CD4-positive, alpha-beta T cell (primary cell): ENCODE results near the gene DIO2. TPM values are rescaled to one million over a fixed set of nuclear protein-coding genes. Genes with fewer than 3 reads are reported as not detected.

ENCODE experiments used
- ATAC-seq: fragments of 200-7000 bp; cut with Tn5 transposase; one replicate; pipeline ENCODE4 v1.10.0; 2022; ENCODE audit warnings: mild to moderate bottlenecking; ENCODE audit not compliant: poor library complexity
- CTCF ChIA-PET: fragments of 350-600 bp; sonication (Branson Sonifier 250); formaldehyde crosslinking; loops from one replicate; lab custom pipeline; 2021; ENCODE audit warnings: antibody characterized with exemption, inconsistent platforms; lab: Charles Lee
- POLR2A ChIA-PET: fragments of 350-600 bp; sonication (Branson Sonifier 250); formaldehyde crosslinking; loops from one replicate; lab custom pipeline; 2021; ENCODE audit warnings: antibody characterized with exemption, inconsistent platforms; lab: Charles Lee
- DNase-seq, 14 experiments: peaks; one replicate each; pipeline ENCODE4 v3.0.0-alpha.2; 2013 to 2020; ENCODE audit warnings: mixed read lengths in 2 of 14
- H3K27ac ChIP-seq, 2 donors: one replicate each; pipeline versions ENCODE4 v1.5.1 to v1.7.0; 2013; ENCODE audit warnings: low read length in 2 of 2, low read depth in 1 of 2, mild to moderate bottlenecking in 1 of 2
- H3K27me3 ChIP-seq, 2 experiments: 1 replicate in 1 of 2; 2 replicates in 1 of 2; pipeline versions ENCODE4 v1.6.1 to v1.7.0; 2013; ENCODE audit warnings: low read length in 2 of 2, control low read depth in 1 of 2, mild to moderate bottlenecking in 1 of 2, moderate library complexity in 1 of 2; ENCODE audit not compliant: insufficient read depth in 2 of 2, control insufficient read depth in 1 of 2
- H3K36me3 ChIP-seq: one replicate; pipeline ENCODE4 v1.6.1; 2013; ENCODE audit warnings: low read length, control low read depth; ENCODE audit not compliant: insufficient read depth
- H3K4me1 ChIP-seq: one replicate; pipeline ENCODE4 v1.6.1; 2013; ENCODE audit warnings: low read length, control low read depth; ENCODE audit not compliant: insufficient read depth
- H3K4me3 ChIP-seq: one replicate; pipeline ENCODE4 v1.5.1; 2013; ENCODE audit warnings: mild to moderate bottlenecking, low read length, moderate library complexity
- H3K9me3 ChIP-seq, 2 experiments: 1 replicate in 1 of 2; 2 replicates in 1 of 2; pipeline versions ENCODE4 v1.6.1 to v1.7.0; 2013; ENCODE audit warnings: low read length in 2 of 2, mild to moderate bottlenecking in 2 of 2, control low read depth in 1 of 2, moderate library complexity in 1 of 2; ENCODE audit not compliant: control insufficient read depth in 1 of 2, insufficient read depth in 1 of 2
- H3K27ac Mint-ChIP-seq: one replicate; pipeline ENCODE4 v1.8.0; 2020; ENCODE audit warnings: mixed read lengths
- H3K27me3 Mint-ChIP-seq: one replicate; pipeline ENCODE4 v1.8.0; 2021; ENCODE audit warnings: mixed read lengths
- H3K36me3 Mint-ChIP-seq: one replicate; pipeline ENCODE4 v1.8.0; 2021; ENCODE audit warnings: low read depth, mixed read lengths
- H3K4me1 Mint-ChIP-seq: one replicate; pipeline ENCODE4 v1.8.0; 2021; ENCODE audit warnings: low read depth, mixed read lengths
- H3K4me3 Mint-ChIP-seq: one replicate; pipeline ENCODE4 v1.8.0; 2020; ENCODE audit warnings: mild to moderate bottlenecking, mixed read lengths
- H3K9me3 Mint-ChIP-seq: one replicate; pipeline ENCODE4 v1.8.0; 2020; ENCODE audit warnings: mixed read lengths
- intact Hi-C, 2 experiments: fragments of 100-400 bp; cut with DNase I in 1 of 2; cut with micrococcal nuclease in 1 of 2; formaldehyde crosslinking; loops; one replicate each; pipeline versions ENCODE4 v1.15.1 to v1.9.0; 2023 to 2025; cut with DNase I, micrococcal nuclease
- total RNA-seq, 174 experiments: library from RNA in 2 of 174; stranded (reverse) in 2 of 174; gene quantifications; one replicate each; pipeline ENCODE4 v1.2.3 and lab custom pipeline; 2021 to 2026
- TF ChIP-seq, protein P1 (sequence below): fragments of 200-600 bp; IDR thresholded peaks from one replicate; pipeline ENCODE4 v1.8.0; 2022; ENCODE audit warnings: antibody characterized with exemption, mild to moderate bottlenecking

The DIO2 gene
- total RNA-seq, 2 experiments from 2014 or later = not detected

DNA sequence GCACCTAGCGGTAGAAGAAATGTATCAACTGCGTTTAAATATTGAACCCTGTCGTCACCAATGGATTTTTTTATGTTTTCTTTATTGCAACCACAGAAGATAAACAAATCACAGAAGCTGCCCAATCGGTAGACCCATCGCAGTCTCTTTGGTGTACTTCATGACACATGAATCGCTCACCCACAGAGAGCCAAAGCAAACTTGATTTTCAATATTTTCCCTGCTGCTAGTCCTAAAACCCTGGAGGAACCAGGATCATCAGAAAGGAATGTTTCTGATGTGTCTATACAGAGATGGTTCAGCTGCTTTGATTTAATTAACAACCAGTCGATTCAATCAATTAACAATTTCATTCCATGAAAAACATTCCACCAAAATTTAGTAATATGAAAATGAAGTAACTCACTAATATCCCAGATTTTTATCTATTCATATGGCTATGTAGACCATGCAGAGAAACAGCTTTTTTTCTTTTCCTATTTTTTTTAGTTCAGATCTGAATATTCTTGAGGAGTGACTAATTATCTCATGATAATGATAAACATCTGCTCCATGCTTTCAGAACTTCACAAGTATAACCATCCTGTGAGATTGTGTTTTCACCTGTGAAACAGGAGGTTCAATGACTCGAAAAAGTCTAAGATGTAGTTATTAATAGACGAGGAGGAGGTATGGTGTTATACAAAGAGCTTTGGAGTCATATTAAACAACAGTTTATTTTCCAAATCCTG lies 46.1 kb downstream of the DIO2 start:
- ATAC-seq (no peak), DNase-seq (no peak)
- no peaks in the 10 kb centered on the region for H3K9me3 Mint-ChIP-seq
- Histone ChIP-seq H3K9me3 (no peaks in the 10 kb centered on the region), H3K27me3 (no peaks in the 10 kb centered on the region), H3K4me3 (no peak overlapping the region), H3K36me3 (no peaks in the 10 kb centered on the region), H3K27ac (no peak overlapping the region), H3K4me1 (no peaks in the 10 kb centered on the region)
- ChIA-PET CTCF (no interaction called here), POLR2A (no interaction called here)
- no peaks in the 10 kb centered on the region for H3K36me3 Mint-ChIP-seq
- intact Hi-C loops = no loop called here
- TF ChIP-seq, protein P1, sequence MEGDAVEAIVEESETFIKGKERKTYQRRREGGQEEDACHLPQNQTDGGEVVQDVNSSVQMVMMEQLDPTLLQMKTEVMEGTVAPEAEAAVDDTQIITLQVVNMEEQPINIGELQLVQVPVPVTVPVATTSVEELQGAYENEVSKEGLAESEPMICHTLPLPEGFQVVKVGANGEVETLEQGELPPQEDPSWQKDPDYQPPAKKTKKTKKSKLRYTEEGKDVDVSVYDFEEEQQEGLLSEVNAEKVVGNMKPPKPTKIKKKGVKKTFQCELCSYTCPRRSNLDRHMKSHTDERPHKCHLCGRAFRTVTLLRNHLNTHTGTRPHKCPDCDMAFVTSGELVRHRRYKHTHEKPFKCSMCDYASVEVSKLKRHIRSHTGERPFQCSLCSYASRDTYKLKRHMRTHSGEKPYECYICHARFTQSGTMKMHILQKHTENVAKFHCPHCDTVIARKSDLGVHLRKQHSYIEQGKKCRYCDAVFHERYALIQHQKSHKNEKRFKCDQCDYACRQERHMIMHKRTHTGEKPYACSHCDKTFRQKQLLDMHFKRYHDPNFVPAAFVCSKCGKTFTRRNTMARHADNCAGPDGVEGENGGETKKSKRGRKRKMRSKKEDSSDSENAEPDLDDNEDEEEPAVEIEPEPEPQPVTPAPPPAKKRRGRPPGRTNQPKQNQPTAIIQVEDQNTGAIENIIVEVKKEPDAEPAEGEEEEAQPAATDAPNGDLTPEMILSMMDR = no peak
- no peaks in the 10 kb centered on the region for H3K27me3 Mint-ChIP-seq
- no peak overlapping the region for H3K27ac Mint-ChIP-seq
- H3K4me3 Mint-ChIP-seq = no peak overlapping the region
- H3K4me1 Mint-ChIP-seq = no peaks in the 10 kb centered on the region

DNA sequence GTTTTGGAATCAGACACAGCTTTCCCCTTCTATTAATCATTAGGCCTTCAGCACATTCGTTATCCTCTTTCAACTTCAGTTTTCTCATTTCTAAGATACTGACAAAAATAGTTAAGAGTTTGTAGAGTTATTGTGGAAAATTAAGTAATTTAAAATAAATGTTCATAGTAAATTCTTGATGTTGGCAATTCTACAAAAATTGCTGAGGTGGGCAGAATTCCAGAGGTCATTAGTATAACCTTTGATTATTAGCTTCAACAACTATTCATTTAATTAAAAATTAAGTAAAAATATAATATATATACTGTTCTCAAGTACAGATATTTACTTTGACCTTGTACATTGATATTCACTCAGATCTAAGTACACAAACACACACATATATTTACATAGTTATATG lies 58.5 kb downstream of the DIO2 start:
- no peaks in the 10 kb centered on the region for H3K9me3 ChIP-seq
- Mint-ChIP-seq H3K27me3 (no peaks in the 10 kb centered on the region), H3K27ac (no peak overlapping the region), H3K4me3 (no peak overlapping the region), H3K9me3 (no peaks in the 10 kb centered on the region), H3K36me3 (no peaks in the 10 kb centered on the region), H3K4me1 (no peaks in the 10 kb centered on the region)
- no peak overlapping the region for H3K4me3 ChIP-seq
- H3K27ac ChIP-seq = no peak overlapping the region
- no peaks in the 10 kb centered on the region for H3K4me1 ChIP-seq
- intact Hi-C loops = no loop called here
- ChIA-PET CTCF (no interaction called here), POLR2A (no interaction called here)
- H3K27me3 ChIP-seq = peaks cover 0 to 4% of the 10 kb centered on the region in 2 experiments
- TF ChIP-seq, protein P1 = no peak
- no peak for DNase-seq
- no peaks in the 10 kb centered on the region for H3K36me3 ChIP-seq
- no peak for ATAC-seq

DNA sequence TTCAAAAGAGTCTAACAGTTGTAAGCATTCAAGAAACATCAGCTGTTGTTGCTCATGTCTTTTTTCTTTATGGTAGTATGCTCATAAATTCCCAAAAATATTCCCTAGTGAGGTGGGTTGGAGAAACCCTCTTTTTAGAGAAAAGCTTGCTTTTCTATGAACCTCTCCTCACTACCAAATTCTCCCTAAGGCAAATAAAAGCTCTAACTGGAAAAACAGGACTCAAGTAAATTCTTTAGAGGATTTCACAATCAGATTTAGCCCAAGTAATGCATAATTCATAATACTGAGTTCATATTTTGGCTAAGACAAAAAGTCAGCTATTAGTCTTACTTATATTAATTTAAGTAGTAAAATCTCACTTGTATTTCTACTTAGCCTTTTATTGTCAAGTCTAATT lies 59.1 kb downstream of the DIO2 start:
- ChIA-PET CTCF (no interaction called here), POLR2A (no interaction called here)
- Histone ChIP-seq H3K9me3 (no peaks in the 10 kb centered on the region), H3K27me3 (peaks cover 0 to 4% of the 10 kb centered on the region in 2 experiments), H3K4me3 (no peak overlapping the region), H3K27ac (no peak overlapping the region), H3K4me1 (no peaks in the 10 kb centered on the region), H3K36me3 (no peaks in the 10 kb centered on the region)
- TF ChIP-seq, protein P1 = no peak
- Mint-ChIP-seq H3K27me3 (no peaks in the 10 kb centered on the region), H3K36me3 (no peaks in the 10 kb centered on the region), H3K4me3 (no peak overlapping the region), H3K9me3 (no peaks in the 10 kb centered on the region), H3K4me1 (no peaks in the 10 kb centered on the region), H3K27ac (no peak overlapping the region)
- intact Hi-C loops = no loop called here
- no peak for DNase-seq
- no peak for ATAC-seq
